PC-9 (cell line): Measurements from ENCODE around the gene ZNF48.

Experiments
- CTCF ChIP-seq: fragments of 200-600 bp; sonication (generic); conservative IDR thresholded peaks from 2 replicates; pipeline ENCODE4 v1.6.1; 2017; ENCODE audit warnings: mixed run types, antibody characterized with exemption, mild to moderate bottlenecking, moderate library complexity
- EZH2 ChIP-seq: fragments of 200-600 bp; sonication (generic); IDR thresholded peaks from 2 replicates; pipeline ENCODE4 v1.8.0; 2017; ENCODE audit warnings: antibody characterized with exemption, low read depth

GRCh38 chr16:30409125-30410060 is 14.2 kb downstream of the ZNF48 start:
- TF ChIP-seq CTCF (peak; percentile 95), EZH2 (no peak)
